Measurements from ENCODE around the gene EFNA2.
A peak's percentile ranks its signal among the peaks of the same experiment; 100 is the strongest.

The EFNA2 gene

GRCh38 chr19:1260749-1261537 is 24.7 kb upstream of the EFNA2 start:
- peak; percentile 97 for DNase-seq (ENCODE audit: low read depth)

- no peak for DNase-seq (ENCODE audit: low read depth)
Observed at GRCh38 chr19:1261538-1261797, 24.2 kb upstream of the EFNA2 start.

DNA sequence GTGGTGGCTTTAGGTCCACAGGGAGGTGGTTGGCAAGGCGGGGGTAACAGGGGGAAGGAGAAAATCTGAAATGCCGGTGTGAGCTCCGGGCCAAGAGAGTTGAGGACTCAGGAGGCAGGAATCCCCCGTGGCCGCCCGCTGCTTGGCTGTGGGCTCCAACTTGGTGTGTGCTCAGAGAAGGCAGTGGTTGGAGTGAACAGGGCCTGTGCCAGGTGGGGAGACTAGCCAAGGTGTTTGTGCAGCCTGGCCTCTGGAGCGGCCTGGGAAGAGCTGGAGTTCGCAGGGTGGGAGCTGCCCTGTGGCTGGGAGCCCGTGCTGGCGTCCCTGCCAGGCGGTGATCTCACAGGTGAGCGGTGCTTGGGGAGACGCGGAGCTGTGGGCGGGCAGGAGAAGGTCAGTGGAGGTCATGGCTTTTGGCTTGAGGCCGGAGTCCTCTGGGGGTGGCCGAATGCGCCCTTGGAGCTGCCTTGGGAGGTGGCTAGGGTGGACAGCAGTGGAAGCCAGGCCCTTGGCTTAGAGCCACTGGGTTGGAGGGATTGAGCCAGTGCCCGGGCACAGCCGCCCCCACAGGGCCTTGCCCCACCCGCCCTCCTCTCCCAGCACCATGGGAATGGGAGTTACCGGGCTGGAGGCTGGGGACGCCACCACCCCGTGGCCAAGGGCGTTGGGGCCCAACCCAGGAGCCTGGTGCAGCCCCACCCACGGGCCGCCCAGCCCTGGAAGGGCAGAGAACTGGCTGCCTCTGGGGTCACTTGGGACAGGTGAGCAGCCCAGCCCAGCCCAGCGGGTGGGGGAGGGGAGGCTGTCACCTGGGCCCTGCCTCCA is 23.7 kb upstream of the EFNA2 start:
- DNase-seq (ENCODE audit: low read depth): no peak

DNA sequence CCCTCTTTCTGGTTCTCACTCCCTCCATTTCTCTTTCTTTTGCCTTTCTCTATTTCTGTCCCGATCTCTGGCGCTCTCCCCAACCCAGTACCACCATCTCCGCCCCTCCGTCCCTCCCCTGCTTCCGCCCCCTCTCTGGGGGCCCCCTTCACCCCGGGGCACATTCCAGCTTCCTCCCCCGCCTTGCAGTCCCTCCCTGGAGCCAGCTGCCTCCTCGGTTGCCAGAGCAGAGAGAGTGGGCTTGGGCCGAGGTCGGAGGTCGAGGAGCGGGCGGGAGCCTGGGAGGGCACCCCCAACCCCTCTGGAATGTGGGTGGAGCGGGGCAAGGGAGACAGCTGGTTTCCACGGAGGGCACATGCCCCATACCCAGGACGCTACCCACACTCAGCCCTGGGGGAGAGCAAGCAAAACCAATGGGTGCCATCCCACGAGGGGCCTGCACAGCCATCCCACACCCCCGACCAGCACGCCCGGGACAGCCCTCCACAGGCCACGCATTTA is 23.0 kb upstream of the EFNA2 start:
- no peak for DNase-seq (ENCODE audit: low read depth)

GRCh38 chr19:1263188-1263587 is 22.5 kb upstream of the EFNA2 start:
- no peak for DNase-seq (ENCODE audit: low read depth)

- DNase-seq (ENCODE audit: low read depth): no peak
Observed at GRCh38 chr19:1264801-1265614, 20.7 kb upstream of the EFNA2 start.

DNA sequence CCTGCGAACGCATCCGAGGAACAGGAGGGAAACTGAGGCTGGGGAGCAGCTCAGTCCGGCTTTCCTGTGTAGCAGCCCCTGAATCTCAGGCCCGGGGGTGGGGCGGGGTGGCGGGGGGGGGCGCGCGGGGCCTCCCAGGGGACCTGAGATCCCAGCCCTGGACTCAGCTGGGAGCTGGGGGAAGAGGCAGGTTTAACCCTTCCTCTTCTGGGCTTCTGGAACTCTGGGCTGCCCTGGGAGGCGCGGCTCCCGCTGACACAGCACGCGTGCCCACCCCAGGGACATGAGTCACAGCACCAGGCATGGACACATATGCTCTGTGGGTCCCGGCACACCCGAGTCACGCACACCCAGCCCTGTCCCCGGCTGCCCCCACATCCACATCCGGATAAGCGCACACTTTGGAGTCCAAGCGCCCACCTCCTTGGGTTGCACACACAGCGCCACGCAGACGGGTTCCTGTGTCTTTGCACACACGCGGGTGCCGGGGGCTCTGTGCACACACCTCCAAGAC is 20.0 kb upstream of the EFNA2 start:
- DNase-seq (ENCODE audit: low read depth): no peak

DNA sequence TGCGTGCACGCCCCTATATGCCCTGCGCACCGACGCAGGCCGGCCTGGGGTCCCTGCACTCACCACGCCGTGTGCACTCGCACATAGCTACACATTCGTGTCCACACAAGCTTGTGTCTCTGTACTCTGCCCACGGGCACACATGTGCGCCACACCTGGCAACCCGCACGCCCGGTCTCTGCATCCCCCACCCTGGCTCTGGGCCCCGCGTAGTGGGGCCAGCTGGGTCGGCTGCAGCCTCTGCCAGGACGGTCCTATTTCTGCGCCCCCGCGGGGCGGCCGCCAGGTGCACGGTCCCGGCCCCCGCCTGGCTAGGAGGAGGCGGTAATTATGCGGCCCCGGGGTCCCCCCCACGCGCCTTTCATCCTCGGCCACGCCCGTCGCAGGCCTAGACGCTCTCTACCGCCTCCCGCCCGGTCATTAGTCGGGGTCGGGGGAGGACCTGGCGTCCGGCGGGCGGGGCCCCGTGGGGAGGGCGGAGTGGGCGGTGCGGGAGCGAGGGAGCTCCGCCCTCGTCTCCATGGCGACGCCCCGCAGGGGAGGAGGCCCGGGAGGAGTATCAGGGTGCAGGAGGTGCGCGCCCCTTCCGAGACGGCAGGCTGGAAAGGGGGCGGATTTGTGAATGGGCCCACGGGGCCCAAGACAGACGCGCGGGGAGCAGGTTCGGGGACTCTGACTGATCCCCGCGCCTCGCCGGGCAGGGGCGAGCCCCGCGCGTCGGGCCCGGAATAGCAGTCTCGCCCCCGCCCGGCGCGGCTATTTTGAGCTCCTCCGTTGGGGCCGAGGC is 19.4 kb upstream of the EFNA2 start:
- peak; percentile 74 for DNase-seq (ENCODE audit: low read depth)

- no peak for DNase-seq (ENCODE audit: low read depth)
Observed at GRCh38 chr19:1266916-1267476, 18.7 kb upstream of the EFNA2 start.

DNA sequence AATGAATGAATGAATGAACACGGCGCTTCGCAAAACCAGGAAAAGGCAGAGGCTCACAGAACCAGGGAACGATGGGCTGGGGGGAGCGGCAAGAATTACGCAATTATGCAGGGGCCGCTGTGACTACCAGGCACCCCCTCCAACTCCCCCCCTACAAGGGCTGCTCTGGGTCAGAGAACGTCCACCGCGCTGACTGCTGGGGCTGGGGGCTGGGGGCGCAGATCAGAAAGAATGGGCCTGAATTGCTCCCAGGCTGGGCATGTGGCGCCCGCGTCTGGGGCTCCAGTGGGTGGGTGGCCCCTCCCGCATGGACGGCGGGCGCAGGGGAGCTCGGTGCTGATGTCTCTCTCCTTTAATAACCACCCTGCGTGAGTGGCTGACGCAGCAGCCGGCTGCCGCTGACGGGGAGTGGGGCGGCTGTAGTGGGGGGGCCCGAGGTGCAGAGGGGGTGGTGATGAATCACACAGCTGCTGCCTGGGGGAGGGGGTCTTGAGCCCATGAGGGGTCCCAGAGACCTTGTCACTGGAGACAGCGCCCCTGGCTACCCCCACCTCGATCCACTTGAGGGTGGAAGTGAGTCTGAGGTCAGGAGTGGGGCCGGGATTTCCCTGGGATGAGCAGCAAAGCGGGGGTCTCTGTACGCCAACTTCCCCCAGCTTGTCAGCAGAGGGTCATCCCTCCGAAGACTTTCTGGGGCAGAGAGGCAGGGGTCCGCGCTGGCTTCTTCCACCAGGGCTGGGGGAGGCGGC is 18.0 kb upstream of the EFNA2 start:
- peak; percentile 55 for DNase-seq (ENCODE audit: low read depth)

GRCh38 chr19:1268226-1269064 is 17.2 kb upstream of the EFNA2 start:
- no peak for DNase-seq (ENCODE audit: low read depth)

GRCh38 chr19:1269065-1269477 is 16.6 kb upstream of the EFNA2 start, which contains the start of gene CIRBP:
Gene CIRBP (plus strand): TSS chr19:1269332. CDS start chr19:1270934, 1,602 bp downstream.
- DNase-seq (ENCODE audit: low read depth): peak; percentile 99

GRCh38 chr19:1269478-1270212 is 16.0 kb upstream of the EFNA2 start:
- peak; percentile 80 for DNase-seq (ENCODE audit: low read depth)

DNA sequence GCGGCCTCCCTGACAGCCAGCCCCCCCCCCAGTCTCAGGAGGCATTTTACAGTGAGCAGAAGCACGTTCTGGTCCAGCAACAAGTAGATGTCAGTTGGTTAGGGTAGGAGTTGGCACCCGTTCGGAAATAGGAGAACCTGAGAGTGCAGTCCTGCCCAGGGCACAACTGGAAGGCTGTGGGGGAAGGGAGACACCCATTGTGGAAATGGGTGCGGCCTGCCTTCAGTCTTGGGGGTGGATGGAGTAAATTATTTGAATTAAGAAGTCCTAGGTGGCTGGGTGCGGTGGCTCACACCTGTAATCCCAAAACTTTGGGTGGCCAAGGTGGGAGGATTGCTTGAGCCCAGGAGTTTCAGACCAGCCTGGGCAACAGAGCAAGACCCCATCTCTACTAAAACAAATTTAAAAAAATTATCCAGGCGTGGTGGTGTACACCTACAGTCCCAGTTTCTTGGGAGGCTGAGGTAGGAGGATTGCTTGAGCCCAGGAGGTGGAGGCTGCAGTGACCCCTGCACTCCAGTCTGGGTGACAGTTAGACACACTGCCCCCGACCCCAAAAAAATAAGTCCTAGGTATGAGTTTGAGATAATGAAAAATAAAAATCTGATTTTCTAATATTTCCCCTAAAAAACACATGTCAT is 15.3 kb upstream of the EFNA2 start:
- DNase-seq (ENCODE audit: low read depth): no peak

- DNase-seq (ENCODE audit: low read depth): no peak
Observed at GRCh38 chr19:1270854-1271527, 14.7 kb upstream of the EFNA2 start.

DNA sequence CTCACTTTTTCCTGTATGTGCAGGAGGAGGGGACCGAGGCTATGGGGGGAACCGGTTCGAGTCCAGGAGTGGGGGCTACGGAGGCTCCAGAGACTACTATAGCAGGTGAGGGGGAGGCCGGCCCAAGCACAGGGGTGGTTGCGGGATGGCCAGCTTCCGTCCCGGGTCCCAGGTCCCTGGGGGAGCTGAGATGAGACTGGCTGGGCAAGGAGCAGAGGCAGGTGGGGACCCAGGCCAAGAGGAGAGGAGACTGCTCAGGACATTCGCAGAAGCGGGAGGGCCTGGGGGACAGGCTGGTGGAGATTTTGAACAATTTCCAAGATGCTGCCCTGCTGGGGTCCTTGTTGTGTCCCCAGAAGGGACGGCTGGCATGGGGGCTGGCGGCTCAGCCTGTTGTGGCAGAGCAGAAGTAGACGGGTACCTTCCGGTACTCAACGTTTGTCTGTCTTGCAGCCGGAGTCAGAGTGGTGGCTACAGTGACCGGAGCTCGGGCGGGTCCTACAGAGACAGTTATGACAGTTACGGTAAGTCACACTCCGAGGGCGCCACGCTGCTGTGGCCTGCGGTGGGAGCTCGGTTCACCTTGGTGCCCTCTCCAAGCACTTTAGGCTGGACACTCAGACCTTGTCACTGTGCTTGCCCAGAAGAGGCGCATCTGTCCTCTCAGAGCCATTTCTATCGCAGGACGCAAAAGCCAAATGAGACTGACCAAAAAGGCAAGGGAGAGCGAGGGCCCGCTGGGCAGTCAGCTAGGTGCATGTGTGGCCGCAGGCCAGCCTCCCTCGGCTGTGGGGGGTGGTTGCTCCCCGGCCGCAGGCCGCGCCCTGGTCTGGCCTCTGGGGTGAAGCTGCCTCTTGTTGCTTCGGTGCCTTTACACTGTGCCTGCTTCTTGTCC is 13.9 kb upstream of the EFNA2 start:
- no peak for DNase-seq (ENCODE audit: low read depth)

All from T follicular helper cell (primary cell).